Brain microvascular endothelial cell (primary cell): ENCODE results near the gene HID1.

Experiments
- DNase-seq: peaks from one replicate; pipeline ENCODE4 v3.0.0-alpha.2; 2020
- H3K27ac ChIP-seq: fragments of 250-450 bp; sonication (Bioruptor Pico); 2 replicates; pipeline ENCODE4 v1.5.1; 2020; ENCODE audit warnings: mild to moderate bottlenecking, moderate library complexity
- H3K27me3 ChIP-seq: fragments of 250-450 bp; sonication (Bioruptor Pico); replicated peaks from 2 replicates; pipeline ENCODE4 v1.5.1; 2020; ENCODE audit warnings: mild to moderate bottlenecking
- H3K36me3 ChIP-seq: fragments of 250-450 bp; sonication (Bioruptor Pico); replicated peaks from 2 replicates; pipeline ENCODE4 v1.5.1; 2020; ENCODE audit warnings: mild to moderate bottlenecking
- H3K4me3 ChIP-seq: 2 replicates; pipeline ENCODE4 v1.5.1; 2011; ENCODE audit warnings: low read depth, mild to moderate bottlenecking, control low read depth, low read length, moderate library complexity
- CTCF ChIP-seq: IDR thresholded peaks from 2 replicates; pipeline ENCODE4 v1.5.1; 2011; ENCODE audit warnings: low read depth, mild to moderate bottlenecking, moderate library complexity, low read length, control low read depth, inconsistent platforms; ENCODE audit errors: missing control alignments
- in situ Hi-C: cut with HindIII; loops from 2 replicates; pipeline ENCODE4 v1.10.0; 2017; ENCODE audit warnings: low sequenced_read_pairs, low pct_ligation_motif_present

Gene HID1

DNA sequence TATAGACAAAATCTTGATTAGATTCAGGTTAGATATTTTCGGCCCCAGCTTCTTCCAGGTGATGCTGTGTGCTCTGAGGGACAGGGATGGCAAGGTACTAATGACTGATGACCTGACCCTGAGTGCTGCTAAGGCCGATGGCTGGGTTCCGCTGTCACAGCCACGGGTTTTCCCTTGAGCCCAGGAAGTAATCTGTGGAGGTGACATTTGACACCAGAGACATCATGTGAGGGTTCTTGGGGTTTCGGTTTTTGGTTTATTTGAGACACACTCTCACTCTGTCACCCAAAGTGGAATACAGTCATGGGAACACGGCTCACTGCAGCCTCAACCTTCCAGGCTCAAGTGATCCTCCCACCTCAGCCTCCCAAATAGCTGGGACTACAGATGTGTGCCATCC, 27.0 kb downstream of the HID1 start:
- in situ Hi-C loops: no loop called here
- DNase-seq: no peak
- Histone ChIP-seq H3K27ac (no peak overlapping the region), H3K4me3 (no peak overlapping the region), H3K36me3 (no peaks in the 10 kb centered on the region), H3K27me3 (peaks cover 15% of the 10 kb centered on the region)
- no peak for TF ChIP-seq CTCF

DNA sequence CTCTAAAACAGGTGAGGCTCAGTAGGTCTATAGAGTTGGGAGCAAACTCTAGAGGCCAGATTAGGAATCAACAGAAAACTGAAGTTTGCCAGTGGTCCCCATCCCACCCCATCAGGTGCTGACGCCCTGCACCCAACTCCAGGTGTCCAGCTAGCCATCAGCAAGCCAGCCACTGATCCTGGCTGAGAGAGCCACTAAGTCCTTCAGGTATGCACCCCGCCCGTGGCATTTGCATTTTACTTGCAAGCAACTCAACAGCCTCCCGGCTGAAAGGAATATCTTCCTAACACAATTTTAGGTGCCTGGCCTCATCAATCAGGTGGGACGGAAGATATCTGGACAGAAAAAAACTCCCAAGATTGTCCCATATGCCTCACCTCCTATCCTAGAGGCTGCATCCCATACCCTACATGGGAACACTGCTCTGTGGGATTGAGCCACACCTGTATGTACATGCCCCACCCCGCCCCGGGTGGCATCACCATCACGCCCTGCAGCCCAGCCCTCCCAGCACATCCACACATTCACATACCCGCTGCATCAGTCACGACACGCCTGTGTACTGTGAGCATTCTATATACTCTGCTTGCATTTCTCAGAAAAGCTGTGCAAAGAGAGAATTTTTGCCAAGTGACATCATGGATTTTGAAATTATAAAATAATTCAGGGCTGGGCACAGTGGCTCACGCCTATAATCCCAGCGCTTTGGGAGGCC, 28.6 kb downstream of the HID1 start:
- no peak overlapping the region for H3K27ac ChIP-seq

GRCh38 chr17:74941128-74941725, 31.3 kb downstream of the HID1 start:
- no peak overlapping the region for H3K27ac ChIP-seq
- no peak overlapping the region for H3K4me3 ChIP-seq
- no peak for TF ChIP-seq CTCF
- peaks cover 32% of the 10 kb centered on the region for H3K27me3 ChIP-seq
- H3K36me3 ChIP-seq: no peaks in the 10 kb centered on the region
- in situ Hi-C loops: no loop called here
- DNase-seq: no peak

More for the DNA sequence above, 28.6 kb downstream of the HID1 start:
- H3K36me3 ChIP-seq: no peaks in the 10 kb centered on the region
- no peak for TF ChIP-seq CTCF
- H3K4me3 ChIP-seq: no peak overlapping the region
- in situ Hi-C loops: no loop called here
- H3K27me3 ChIP-seq: peaks cover 17% of the 10 kb centered on the region
- no peak for DNase-seq

DNA sequence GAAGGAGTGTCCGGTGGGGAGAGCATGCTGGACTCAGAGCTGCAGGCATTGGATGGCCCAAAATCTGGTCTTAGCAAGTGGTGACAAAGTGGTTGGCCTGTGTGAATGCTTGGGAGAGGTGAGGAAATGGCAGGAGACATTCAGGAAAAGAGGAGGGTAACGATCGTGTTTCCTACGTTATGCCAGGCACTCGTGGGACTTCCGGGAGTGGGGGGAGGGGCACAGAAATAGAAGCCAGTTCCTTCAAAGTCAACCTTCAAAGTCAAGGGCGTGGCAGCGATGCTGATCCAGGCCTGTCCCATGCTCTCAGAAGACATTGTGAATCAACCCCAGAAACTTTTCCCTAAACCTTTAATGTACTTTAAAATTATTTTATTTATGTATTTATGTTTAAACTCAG, 33.0 kb downstream of the HID1 start:
- TF ChIP-seq CTCF: no peak
- no peak for DNase-seq
- Histone ChIP-seq H3K27me3 (peaks cover 42% of the 10 kb centered on the region), H3K4me3 (no peak overlapping the region), H3K27ac (no peak overlapping the region), H3K36me3 (no peaks in the 10 kb centered on the region)
- in situ Hi-C loops: no loop called here

DNA sequence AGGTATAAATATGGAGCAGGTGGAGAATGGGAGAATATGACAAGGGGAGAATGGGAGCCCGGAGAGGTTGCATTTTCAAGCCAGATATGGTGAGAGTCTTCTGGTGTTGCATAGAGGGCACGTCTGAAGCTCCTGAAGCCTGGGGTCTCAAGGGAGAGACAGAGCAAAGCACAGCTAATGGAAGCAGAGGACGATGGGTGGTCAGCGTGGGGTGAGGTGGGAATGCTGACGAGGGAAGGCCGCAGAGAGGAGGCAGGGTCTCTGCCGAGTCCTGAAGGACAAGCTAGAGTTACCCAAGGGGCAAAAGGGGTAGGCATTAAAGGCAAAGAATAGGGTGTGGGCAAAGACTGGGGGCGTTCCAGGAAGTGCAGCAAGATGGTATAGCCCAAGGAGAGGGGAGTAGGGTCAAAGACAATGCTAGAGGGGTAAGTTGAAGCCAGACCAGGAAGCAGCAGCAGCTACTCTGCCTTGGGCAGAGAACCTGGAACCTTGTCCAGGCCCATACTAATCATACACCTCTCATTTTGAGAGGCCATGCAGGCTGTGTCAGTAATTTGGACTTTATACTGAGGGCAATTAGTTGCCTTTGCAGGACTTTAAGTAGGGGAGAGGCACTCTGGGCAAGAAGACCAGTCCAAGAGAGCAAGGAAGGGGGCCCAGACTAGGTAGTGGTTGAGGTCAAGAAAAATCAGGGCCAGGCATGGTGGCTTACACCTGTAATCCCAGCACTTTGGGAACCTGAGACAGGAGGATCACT, 34.2 kb downstream of the HID1 start:
- Histone ChIP-seq H3K27me3 (peaks cover 39% of the 10 kb centered on the region), H3K27ac (no peak overlapping the region), H3K36me3 (no peaks in the 10 kb centered on the region), H3K4me3 (no peak overlapping the region)
- in situ Hi-C loops: no loop called here
- TF ChIP-seq CTCF: no peak
- no peak for DNase-seq
